HCT116 (cell line): Measurements from ENCODE around the gene MAN2B2. TPM values are rescaled to one million over a fixed set of nuclear protein-coding genes. Genes with fewer than 3 reads are reported as not detected.

ENCODE experiments used
- ATAC-seq: fragments of 200-7000 bp; cut with Tn5 transposase; 2 replicates; pipeline ENCODE4 v1.9.1; 2020; ENCODE audit warnings: mild to moderate bottlenecking, moderate library complexity
- BruUV-seq: library from RNA; stranded (reverse); fragments of 400-500 nt; replicated peaks from 2 replicates; lab custom pipeline; 2021; lab: Mats Ljungman, UMichigan
- CTCF ChIA-PET: fragments of 300-600 bp; sonication (Branson Sonifier 250); formaldehyde crosslinking; loops from one replicate; lab custom pipeline; 2021; ENCODE audit warnings: antibody characterized with exemption; lab: Charles Lee
- POLR2A ChIA-PET: fragments of 300-600, 350-600 bp; sonication (Branson Sonifier 250); formaldehyde crosslinking; loops from one replicate; lab custom pipeline; 2021; ENCODE audit warnings: antibody characterized with exemption; lab: Charles Lee
- RAD21 ChIA-PET, 2 experiments: fragments of 300-600 bp; sonication (Branson Sonifier 250); formaldehyde crosslinking; loops; one replicate each; lab custom pipeline; 2023; ENCODE audit warnings: low total read pairs in 2 of 2; ENCODE audit not compliant: uncharacterized antibody in 2 of 2, unreplicated experiment in 2 of 2, low non-redundant PET in 1 of 2; lab: Charles Lee
- DNase-seq: peaks from one replicate; pipeline ENCODE4 v3.0.0-alpha.2; 2010; ENCODE audit warnings: low read depth, low spot score
- H2AFZ ChIP-seq: fragments of 200-600 bp; shearing (Covaris generic), sonication (generic); 2 replicates; pipeline ENCODE4 v1.6.1; 2017; ENCODE audit warnings: low read depth, mixed run types, mixed read lengths, antibody characterized with exemption, low read length; ENCODE audit not compliant: poor library complexity, severe bottlenecking
- H3K27ac ChIP-seq: 2 replicates; pipeline ENCODE4 v1.5.1; 2012; ENCODE audit warnings: low read depth, low read length
- H3K27me3 ChIP-seq: fragments of 200-600 bp; sonication (generic); 2 replicates; pipeline ENCODE4 v1.6.1; 2016; ENCODE audit warnings: mixed run types, low read length, mixed read lengths; ENCODE audit not compliant: insufficient read depth
- H3K36me3 ChIP-seq, 2 experiments: fragments of 200-500 bp in 1 of 2; fragments of 200-600 bp in 1 of 2; sonication (Bioruptor generic) in 1 of 2; sonication (generic) in 1 of 2; 2 replicates each; pipeline versions ENCODE4 v1.5.1 to v1.6.1; 2014 to 2016; ENCODE audit warnings: low read length in 2 of 2, inconsistent platforms in 1 of 2, mixed read lengths in 1 of 2, mixed run types in 1 of 2; ENCODE audit not compliant: insufficient read depth in 2 of 2, control insufficient read depth in 1 of 2
- H3K4me1 ChIP-seq, 2 experiments: fragments of 200-600 bp in 1 of 2; sonication (generic) in 1 of 2; 2 replicates each; pipeline versions ENCODE4 v1.5.1 to v1.6.1; 2012 to 2017; ENCODE audit warnings: low read length in 2 of 2, inconsistent platforms in 1 of 2, mild to moderate bottlenecking in 1 of 2, mixed read lengths in 1 of 2, mixed run types in 1 of 2, moderate library complexity in 1 of 2; ENCODE audit not compliant: insufficient read depth in 2 of 2, control insufficient read depth in 1 of 2
- H3K4me2 ChIP-seq: fragments of 200-600 bp; sonication (generic); 2 replicates; pipeline ENCODE4 v1.6.1; 2017; ENCODE audit warnings: mixed run types, low read length, mixed read lengths
- H3K4me3 ChIP-seq, 2 experiments: fragments of 200-600 bp in 1 of 2; sonication (generic) in 1 of 2; replicated peaks in 1 of 2; 2 replicates each; pipeline ENCODE4 v1.5.1; 2011 to 2016; ENCODE audit warnings: low read length in 2 of 2, control low read depth in 1 of 2, low read depth in 1 of 2, mild to moderate bottlenecking in 1 of 2, mixed read lengths in 1 of 2, mixed run types in 1 of 2
- H3K79me2 ChIP-seq: fragments of 200-600 bp; sonication (generic); 2 replicates; pipeline ENCODE4 v1.6.1; 2017; ENCODE audit warnings: mild to moderate bottlenecking, mixed run types, low read length, moderate library complexity, mixed read lengths; ENCODE audit not compliant: insufficient read depth
- H3K9ac ChIP-seq: fragments of 200-600 bp; sonication (generic); 2 replicates; pipeline ENCODE4 v1.6.1; 2016; ENCODE audit warnings: low read length, mixed read lengths
- H3K9me2 ChIP-seq: fragments of 200-600 bp; sonication (generic), shearing (Covaris generic); 2 replicates; pipeline ENCODE4 v1.6.1; 2017; ENCODE audit warnings: mixed run types, mild to moderate bottlenecking, moderate library complexity; ENCODE audit not compliant: insufficient read depth
- H3K9me3 ChIP-seq, 2 experiments: fragments of 200-500 bp in 1 of 2; fragments of 200-600 bp in 1 of 2; sonication (Bioruptor generic) in 1 of 2; sonication (generic) in 1 of 2; 2 replicates each; pipeline ENCODE4 v1.6.1; 2014 to 2017; ENCODE audit warnings: low read length in 2 of 2, mixed read lengths in 2 of 2, inconsistent platforms in 1 of 2, low read depth in 1 of 2, mild to moderate bottlenecking in 1 of 2, mixed run types in 1 of 2, moderate library complexity in 1 of 2; ENCODE audit not compliant: control insufficient read depth in 1 of 2, insufficient read depth in 1 of 2
- H4K20me1 ChIP-seq: fragments of 200-600 bp; sonication (generic), shearing (Covaris generic); 2 replicates; pipeline ENCODE4 v1.6.1; 2017; ENCODE audit warnings: mixed run types, mild to moderate bottlenecking, moderate library complexity; ENCODE audit not compliant: insufficient read depth
- EGR1 ChIP-seq: IDR thresholded peaks from 2 replicates; pipeline ENCODE4 v1.6.1; 2012; ENCODE audit warnings: low read depth
- ELF1 ChIP-seq: IDR thresholded peaks from 2 replicates; pipeline ENCODE4 v1.6.1; 2012; ENCODE audit warnings: low read depth, borderline replicate concordance
- EZH2 ChIP-seq: fragments of 200-600 bp; sonication (generic); IDR thresholded peaks from 2 replicates; pipeline ENCODE4 v1.6.1; 2017; ENCODE audit warnings: antibody characterized with exemption, mixed run types
- POLR2A ChIP-seq: IDR thresholded peaks from 2 replicates; pipeline ENCODE4 v1.7.0; 2011; ENCODE audit warnings: borderline replicate concordance; ENCODE audit not compliant: insufficient read depth, insufficient read length; ENCODE audit errors: extremely low read depth
- SRF ChIP-seq: IDR thresholded peaks from 2 replicates; pipeline ENCODE4 v1.6.1; 2012; ENCODE audit warnings: low read depth
- YY1 ChIP-seq: IDR thresholded peaks from 2 replicates; pipeline ENCODE4 v1.6.1; 2011; ENCODE audit warnings: low read length, low read depth, moderate library complexity, mild to moderate bottlenecking; ENCODE audit not compliant: insufficient replicate concordance; ENCODE audit errors: extremely low read depth
- ZNF274 ChIP-seq: fragments of 200-500 bp; sonication (Bioruptor generic); IDR thresholded peaks from 2 replicates; pipeline ENCODE4 v1.6.1; 2014; ENCODE audit warnings: mild to moderate bottlenecking, low read depth, low read length, inconsistent platforms
- intact Hi-C: fragments of 100-400 bp; cut with micrococcal nuclease; formaldehyde crosslinking; loops from 2 replicates; pipeline ENCODE4 v1.10.0; 2022
- total RNA-seq: library from RNA; stranded (reverse); gene quantifications from one replicate; pipeline ENCODE4 v1.2.1, GENCODE V29; 2021; ENCODE audit not compliant: unreplicated experiment
- TF ChIP-seq, protein P1 (sequence below): IDR thresholded peaks from 2 replicates; pipeline ENCODE4 v1.6.1; 2012

The MAN2B2 gene
- total RNA-seq, 1 experiment from 2014 or later, result 18.0 TPM

DNA sequence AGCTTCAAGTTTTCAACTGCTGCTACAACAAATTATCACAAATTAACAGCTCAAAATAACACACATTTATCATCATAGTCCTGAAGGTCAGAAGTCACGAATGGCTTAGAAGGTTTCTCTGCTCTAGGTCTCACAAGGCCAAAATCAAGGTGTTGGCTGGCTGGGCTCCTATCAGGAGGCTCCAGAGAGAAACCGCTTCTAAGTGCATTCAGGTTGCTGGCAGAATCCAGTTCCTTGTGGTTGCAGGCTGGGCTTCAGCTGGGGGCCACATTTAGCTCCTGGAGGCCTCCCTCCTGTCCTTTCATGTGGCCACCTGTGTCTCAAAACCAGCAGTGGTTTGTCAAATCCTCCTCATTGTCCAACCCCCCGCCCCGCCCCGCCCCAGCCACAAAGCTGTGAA is 80.9 kb downstream of the MAN2B2 start (continued):
- no peak for TF ChIP-seq YY1
- no peak for TF ChIP-seq SRF
- TF ChIP-seq POLR2A, result no peak
- no peak for TF ChIP-seq ELF1
- TF ChIP-seq, protein P1, sequence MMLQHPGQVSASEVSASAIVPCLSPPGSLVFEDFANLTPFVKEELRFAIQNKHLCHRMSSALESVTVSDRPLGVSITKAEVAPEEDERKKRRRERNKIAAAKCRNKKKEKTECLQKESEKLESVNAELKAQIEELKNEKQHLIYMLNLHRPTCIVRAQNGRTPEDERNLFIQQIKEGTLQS, result no peak
- no peak for TF ChIP-seq ZNF274
- no peak for TF ChIP-seq EZH2

DNA sequence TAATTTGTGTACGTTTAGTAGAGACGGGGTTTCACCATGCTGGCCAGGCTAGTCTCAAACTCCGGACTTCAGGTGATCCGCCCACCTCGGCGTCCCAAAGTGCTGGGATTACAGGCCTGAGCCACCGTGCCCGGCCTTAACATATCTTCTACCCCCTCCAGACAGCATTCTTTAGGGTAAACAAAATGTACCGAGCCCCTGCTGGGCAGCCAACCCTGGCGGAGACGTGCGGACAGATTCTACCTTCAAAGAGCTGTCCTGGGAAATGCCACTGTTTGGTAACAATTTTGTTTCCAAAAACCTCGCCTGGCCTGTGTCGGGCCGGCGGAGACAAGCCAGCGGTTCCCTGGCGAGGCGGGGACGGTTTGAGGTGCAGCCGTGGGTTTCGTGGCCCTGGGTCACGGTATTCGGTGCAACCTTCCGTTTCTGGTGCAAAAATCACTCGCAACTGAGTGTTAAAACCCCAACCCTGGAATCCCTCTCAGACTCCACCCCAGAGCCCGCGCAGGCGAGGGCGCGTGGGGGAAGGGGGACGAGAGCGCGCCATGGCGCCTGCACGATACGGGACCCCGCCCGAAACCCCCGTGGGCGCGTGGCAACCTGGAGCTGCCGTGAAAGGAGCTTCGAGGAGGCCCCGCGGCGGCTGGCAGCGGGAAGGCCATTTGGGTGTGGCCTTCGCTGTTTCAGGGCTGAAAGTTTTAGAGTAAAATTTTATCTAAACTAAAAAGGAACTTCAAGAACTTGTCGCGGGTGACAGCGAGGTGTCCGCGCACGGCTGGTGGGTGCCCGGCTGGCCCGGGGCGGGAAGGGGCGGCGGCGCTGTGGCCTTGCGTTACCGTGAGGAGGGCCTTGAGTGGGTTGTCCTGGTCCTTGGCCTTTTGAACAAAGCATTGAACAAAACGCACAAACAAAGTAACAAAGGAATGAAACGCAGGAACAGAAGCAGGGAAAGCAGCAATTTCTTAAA is 82.5 kb downstream of the MAN2B2 start:
- Histone ChIP-seq H4K20me1 (no peaks in the 10 kb centered on the region), H3K4me2 (no peak overlapping the region), H3K4me3 (no peak overlapping the region), H2AFZ (no peak overlapping the region), H3K4me1 (peaks cover 2 to 10% of the 10 kb centered on the region in 2 experiments; a peak in 3 of 4 replicates), H3K9me2 (no peaks in the 10 kb centered on the region), H3K36me3 (no peaks in the 10 kb centered on the region), H3K27ac (no peak overlapping the region), H3K9me3 (no peaks in the 10 kb centered on the region), H3K79me2 (no peaks in the 10 kb centered on the region), H3K27me3 (no peaks in the 10 kb centered on the region), H3K9ac (no peak overlapping the region)
- intact Hi-C loops, result no loop called here
- no peak for TF ChIP-seq EGR1
- ChIA-PET POLR2A (interaction anchor here (1.9 kb wide), 1 partner anchor 16 kb away, joined by 7 read pairs; a partner anchor contains a TSS), RAD21 (no interaction called here), CTCF (no interaction called here)
- no peak for DNase-seq
- no TSS peak for BruUV-seq
- no peak for ATAC-seq
